AG08395 (cell line): ENCODE data around the gene RNF169.

Source experiments
- DNase-seq: peaks from one replicate; pipeline ENCODE4 v3.0.0; 2012; ENCODE audit warnings: mixed read lengths, low spot score

RNF169 gene

GRCh38 chr11:74748211-74749126, at the start of gene RNF169:
Gene RNF169, plus strand, starts transcription at chr11:74748849. Its CDS starts 32 bp downstream, at chr11:74748881.
- DNase-seq: peak; percentile 99

- no peak for DNase-seq
Measured at GRCh38 chr11:74699615-74700396, 48.8 kb upstream of the RNF169 start.

DNA sequence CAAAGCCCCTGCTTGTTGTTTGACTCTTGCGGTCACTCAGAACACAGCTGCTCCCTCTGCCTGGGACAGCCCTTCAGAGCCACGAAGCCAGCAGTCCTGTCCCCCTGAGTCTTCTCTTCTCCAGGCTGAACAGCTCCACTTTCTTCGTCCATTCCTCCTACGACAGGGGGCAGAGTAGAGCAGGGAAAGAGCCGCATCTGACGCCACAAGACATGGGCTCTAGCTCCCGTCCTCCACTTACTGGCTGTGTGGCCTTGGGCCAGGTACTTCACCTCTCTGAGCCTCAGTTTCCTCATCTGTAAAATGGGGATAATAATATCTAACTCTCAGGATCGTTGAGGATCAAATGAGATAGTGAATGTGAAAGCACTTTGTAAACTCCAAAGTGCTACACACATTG, 47.3 kb upstream of the RNF169 start:
- no peak for DNase-seq

- DNase-seq: peak; percentile 84
Measured at GRCh38 chr11:74702383-74703007, 46.2 kb upstream of the RNF169 start.

DNA sequence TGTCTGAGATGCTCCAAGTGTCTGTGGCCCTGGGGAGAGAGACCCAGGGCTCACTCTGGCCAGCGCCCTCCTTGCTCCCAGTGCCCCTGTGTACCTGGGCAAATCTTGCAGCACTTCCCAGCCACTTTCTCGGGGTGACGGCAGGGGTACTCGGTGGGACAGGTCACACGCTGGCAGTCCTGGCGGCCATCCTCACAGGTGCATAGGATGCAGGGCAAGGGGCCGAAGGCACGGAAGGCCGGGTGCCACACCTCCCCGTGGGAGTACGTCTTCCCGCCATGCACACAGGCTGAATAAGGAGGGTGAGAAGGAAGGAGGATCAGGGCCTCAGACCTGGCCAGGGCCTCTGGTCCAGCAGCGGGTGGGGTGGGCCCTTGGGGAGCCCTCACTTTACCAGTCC, 45.4 kb upstream of the RNF169 start:
- no peak for DNase-seq

DNA sequence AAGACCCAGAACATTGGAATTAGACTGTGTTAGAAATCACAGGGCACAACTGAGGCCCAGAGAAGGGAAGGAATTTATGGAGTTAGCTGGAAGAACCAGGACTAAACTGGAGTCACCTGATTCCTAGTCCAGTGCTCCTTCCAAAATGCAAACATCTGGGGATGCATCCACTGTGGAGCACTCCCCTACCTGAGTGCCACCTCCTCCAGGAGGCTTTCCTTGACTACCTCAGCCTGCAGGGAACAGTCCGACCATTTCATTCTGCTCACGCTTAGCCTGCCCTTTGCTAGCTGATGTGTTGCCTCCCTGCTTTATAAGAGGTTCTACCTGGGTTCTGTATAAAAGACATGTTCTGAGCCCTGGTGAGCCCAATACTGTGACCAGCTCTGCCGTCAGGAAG, 41.5 kb upstream of the RNF169 start:
- no peak for DNase-seq

DNA sequence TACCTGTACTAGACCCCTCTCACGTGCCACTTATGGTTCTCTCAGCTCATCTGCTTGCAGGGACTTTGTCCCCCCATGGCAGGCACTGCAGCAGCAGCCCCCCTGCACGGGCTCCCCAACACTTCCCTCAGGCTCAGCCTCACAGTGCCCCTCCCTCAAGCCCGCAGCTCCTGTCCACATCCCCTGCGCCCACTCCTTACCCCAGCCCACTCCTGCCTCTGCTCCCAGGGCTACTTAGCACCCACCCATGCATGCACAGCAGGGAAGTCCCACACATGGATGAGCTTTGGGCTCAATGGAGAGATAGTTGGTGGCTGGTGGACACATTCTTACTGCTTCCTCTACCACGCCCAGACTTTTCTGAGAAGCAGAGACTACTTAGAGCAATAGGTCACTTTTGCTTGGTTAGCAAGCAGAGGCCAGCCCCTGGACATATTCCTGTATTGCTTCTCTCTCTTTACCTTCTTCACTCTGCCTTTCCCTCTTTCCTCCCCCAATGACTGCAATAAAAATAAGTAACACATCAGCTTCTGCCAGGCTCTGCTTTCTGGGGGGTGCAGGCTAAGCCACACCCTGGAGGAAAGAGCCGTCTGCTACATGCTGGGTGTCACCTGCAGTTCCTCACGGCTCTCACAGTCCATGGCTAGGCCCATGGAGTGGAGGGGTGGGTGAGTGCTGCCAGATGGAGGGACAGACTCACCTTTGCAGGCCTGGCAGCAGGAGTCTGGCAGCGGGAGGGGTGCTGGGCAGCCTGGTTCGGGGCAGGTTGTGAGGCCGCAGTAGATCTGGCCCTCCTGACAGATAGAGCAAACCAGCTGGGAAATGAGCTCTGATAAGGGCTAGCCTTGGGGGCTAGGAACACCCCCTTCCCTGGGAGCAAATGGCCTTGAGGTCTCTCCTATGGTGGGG, 40.8 kb upstream of the RNF169 start:
- DNase-seq: no peak

DNA sequence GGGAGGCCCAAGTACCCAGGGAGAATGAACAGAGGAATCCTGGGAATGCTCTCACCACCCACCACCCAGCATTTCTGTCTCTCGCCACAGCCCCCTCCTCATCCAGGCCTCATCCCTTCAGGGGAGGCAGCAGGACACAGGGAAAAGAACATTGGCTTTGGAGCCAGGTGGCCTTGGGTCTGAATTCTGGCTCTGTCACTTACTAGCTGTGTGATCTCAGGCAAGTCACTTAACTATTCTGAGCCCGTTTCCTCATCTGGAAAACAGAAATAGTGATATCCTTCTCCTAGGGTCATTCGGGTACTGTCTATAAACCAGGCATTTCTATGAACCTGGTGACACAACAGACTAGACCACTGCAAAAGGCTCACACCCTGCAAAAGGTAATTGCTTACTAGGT, 39.5 kb upstream of the RNF169 start:
- no peak for DNase-seq

DNA sequence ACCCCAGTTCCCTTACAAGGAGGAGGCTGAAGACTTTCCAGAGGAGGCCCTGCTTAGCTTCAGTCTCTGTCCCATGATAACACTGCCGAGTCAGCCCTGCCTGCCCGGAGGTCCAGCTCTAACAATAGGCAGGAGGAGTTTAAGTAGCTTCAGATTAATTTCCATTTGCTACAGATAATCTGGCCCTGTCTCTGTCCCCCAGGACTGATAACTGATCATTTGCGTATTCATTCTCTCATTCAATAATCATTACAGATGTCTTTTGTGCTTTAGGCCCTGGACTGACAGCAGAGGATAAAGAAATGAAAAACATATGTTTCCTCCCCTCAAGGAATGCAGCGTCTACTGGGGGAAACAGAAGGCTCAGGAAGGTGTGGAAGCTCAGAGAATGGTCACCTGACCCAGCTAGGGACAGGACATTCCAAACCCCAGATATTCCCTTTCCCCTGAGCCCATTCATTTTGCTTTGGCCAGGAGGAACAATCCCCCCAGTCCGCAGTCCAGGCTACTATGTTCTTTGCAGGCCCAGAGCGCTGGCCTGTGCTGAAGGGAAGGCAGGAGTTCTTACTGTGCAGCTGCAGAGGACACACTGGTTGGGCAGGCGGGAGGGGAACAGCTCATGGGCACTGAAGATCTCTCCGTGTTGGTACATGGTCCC, 38.2 kb upstream of the RNF169 start:
- DNase-seq: peak; percentile 47

GRCh38 chr11:74713686-74714085, 35.0 kb upstream of the RNF169 start:
- DNase-seq: no peak

GRCh38 chr11:74714904-74715303, 33.7 kb upstream of the RNF169 start:
- DNase-seq: no peak

GRCh38 chr11:74717221-74717969, 31.3 kb upstream of the RNF169 start:
- no peak for DNase-seq

- DNase-seq: no peak
Measured at GRCh38 chr11:74719011-74719410, 29.6 kb upstream of the RNF169 start.

DNA sequence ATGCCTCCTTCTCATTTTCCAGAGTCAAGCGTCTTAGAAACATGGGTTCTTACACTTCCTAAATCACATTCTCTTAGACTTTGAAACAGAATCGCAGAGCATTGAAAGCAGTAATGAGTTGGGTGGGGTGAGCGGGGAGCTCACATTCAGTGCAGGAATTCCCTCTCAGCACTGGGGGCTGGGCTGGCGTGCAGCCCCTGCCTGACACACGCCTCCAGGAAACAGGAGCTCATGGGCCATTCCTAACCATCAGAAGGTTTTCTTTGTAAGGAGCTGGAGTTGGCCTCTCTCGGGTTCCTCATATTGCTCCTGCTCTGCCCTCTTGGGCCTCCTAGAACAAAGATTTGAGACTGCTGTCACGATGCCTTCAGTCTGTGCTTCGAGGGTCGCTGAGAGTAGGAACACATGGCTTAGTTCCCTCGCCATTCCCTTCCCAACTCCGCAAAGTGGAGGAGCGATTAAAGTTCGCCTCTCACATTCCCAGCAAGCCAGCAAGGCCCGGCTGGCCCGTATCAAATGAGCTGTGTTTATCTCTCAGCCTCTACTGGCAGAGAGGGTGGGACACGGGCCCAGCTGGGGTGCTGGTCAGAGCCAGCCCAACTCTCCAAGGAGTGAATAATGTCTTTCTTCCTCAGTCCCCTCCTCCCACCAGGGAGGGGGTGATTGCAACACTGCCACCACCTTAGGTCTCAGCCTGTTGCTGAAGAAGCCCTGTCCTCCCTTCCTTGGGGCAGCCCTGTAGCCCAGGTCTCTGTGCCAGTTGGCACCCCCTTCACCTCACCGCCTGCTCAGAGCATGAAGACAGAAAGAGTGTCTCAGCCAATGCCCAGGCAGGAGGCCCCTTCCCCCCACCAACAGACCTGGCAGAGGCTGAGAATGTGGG, 27.8 kb upstream of the RNF169 start:
- no peak for DNase-seq

DNA sequence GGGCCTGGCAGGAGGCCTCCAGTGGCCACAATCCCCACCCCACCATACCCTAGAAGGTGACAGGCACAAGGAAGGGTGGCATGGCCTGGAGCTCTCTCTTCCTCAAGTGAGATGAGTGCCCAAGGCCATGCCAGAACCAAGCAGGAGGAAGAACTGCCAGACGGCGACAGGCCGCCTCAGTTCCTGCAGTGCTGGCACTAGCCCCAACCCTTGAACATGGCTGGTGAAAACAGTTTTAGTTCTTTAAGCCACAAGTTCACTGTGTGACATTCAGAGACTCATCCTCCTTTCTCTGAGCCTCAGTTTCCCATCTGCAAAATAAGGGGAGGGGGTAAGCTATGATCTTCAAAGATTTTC, 27.2 kb upstream of the RNF169 start:
- no peak for DNase-seq

DNA sequence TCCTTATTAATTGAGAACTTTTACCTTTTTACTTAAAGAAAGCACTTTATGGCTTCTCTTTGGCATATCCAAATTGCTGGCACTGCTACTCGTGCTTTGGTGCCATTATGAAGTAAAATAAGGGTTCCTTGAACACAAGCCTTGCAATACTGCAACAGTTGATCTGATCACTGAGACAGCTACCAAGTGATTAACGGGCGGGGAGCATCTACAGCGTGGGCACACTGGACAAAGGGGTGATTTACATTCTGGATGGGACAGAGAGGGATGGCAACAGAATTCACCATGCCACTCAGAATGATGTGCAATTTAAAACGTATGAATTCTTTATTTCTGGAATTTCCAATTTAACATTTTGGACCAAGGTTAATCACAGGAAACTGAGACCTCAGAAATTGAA, 25.1 kb upstream of the RNF169 start:
- DNase-seq: no peak

DNA sequence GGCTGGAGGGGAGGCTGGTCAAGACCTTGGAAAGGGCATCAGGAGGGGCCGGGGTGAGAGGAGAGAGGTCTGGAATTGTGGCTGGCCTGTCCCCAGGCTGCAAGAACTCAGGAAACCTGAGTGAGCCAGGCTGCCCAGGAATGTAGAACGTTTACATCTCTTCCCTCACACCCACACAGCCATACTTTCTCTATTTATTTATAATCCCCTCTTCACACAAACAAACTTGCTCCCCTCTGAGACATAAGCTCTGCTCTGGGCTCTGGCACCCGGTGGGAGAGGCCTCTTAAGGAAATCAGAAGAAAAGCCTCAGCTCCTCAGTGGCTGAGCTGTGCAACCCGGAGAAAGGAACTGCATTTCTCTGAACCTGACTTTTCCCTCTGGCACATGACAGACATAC, 22.9 kb upstream of the RNF169 start:
- DNase-seq: no peak

DNA sequence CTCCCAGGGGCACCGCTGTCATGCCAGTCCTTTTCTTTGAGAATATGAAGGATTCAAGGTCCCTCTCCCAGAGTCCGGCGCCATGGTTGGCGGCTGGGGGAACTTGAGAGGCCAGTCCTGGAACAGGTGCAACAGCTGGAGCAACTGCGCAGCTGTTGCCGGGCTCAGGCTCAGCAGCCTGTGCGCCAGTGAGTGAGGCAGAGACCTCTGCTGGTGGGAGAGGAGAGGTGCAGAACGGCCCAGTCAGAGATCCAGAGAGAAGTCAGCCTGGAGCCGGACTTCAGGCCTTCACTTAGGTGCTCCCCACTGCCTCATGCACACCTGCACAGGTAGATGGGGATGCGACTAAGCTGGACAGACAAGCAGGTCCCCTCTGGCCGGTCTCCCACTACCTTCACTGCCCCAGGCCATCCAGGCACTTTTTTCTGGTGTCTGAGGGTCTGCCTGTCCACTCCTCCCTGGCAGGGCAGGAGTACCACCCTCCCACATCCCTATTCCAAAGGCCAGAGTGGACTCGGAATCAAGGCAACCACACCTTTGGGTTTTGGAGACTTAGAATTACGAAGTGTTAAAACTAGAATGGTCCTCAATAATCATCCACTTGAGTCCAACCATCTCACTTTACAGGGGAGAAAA, 22.0 kb upstream of the RNF169 start:
- peak; percentile 89 for DNase-seq

DNA sequence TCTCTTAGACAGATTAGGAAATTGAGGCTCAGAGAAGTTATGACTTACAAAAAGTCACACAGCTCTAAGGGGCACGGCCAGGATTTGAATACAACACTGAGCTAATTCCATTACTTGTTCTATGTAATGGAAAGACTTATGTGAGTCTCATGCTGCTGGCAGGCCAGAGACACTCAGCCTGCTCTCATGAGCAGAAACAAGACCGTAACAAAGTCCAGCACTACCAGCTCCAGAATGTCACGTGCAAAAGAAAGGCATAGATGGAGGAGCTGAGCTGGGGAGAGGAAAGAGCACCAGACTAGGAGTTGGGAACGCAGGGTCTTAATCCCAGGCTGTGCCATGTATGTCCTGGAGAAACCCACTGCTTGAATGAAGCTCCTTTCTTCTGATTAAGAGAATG, 19.3 kb upstream of the RNF169 start:
- DNase-seq: no peak
